Uterus (tissue), 2 donors: ENCODE measurements around the gene ARHGAP8.

ENCODE experiments used
- POLR2A ChIP-seq, 2 donors: fragments of 450-650 bp; IDR thresholded peaks; one replicate each; pipeline ENCODE4 v1.6.1; 2016; ENCODE audit warnings: antibody characterized with exemption in 2 of 2, mild to moderate bottlenecking in 1 of 2, moderate library complexity in 1 of 2
- TF ChIP-seq, protein P1 (sequence below), 4 experiments: fragments of 200-600 bp in 2 of 4; fragments of 450-650 bp in 2 of 4; sonication (generic) in 2 of 4; IDR thresholded peaks; one replicate each; pipeline ENCODE4 v1.5.1; 2016 to 2019; ENCODE audit warnings: antibody characterized with exemption in 4 of 4, mild to moderate bottlenecking in 2 of 4, moderate library complexity in 1 of 4

DNA sequence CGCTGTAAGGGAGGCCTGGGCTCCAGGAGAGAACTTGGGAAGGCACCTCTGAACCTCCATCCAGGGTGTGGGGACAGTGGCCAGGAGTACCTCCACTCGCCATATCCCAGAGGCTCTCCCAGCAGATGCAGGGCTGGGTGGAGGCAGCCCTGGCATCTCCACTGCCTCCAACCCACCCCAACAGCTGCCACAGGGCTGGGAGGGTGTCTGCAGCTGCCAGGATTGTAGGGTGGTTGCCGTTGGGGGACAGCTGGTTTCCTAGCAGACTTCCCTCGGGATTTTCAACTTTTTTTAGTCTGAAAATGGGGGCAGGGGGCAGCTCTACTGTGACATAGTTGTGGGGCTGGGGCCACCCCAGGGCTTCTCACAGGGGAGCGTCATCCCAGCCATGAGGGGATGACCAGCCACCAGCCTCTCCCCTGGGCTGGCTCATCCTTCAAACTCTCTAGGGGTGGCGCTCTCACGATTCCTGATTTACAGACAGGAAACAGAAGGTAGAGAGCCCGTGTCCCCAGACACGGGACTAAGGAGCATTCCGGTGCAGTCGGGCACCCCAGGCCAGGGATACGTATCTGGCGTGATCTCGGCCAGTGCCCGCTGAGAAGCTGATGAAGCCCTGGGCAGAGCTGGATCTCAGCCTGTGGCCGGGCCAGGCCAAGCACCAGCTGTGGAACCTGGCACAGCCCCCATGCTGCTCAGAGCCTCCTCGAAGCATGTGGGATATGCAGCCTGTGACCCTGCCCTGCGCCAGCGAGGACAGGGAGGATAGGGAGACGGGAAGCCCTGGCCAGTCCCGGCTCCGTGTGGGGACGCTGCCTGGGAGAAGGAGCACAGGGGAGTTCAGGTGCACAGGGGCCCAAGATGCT is 40.5 kb upstream of the ARHGAP8 start:
- TF ChIP-seq, protein P1, sequence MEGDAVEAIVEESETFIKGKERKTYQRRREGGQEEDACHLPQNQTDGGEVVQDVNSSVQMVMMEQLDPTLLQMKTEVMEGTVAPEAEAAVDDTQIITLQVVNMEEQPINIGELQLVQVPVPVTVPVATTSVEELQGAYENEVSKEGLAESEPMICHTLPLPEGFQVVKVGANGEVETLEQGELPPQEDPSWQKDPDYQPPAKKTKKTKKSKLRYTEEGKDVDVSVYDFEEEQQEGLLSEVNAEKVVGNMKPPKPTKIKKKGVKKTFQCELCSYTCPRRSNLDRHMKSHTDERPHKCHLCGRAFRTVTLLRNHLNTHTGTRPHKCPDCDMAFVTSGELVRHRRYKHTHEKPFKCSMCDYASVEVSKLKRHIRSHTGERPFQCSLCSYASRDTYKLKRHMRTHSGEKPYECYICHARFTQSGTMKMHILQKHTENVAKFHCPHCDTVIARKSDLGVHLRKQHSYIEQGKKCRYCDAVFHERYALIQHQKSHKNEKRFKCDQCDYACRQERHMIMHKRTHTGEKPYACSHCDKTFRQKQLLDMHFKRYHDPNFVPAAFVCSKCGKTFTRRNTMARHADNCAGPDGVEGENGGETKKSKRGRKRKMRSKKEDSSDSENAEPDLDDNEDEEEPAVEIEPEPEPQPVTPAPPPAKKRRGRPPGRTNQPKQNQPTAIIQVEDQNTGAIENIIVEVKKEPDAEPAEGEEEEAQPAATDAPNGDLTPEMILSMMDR (IDR thresholded peaks at IDR 0.05), result no peak
- no peak for TF ChIP-seq POLR2A (IDR thresholded peaks at IDR 0.05)
